HTERT RPE-1 (cell line): Measurements from ENCODE around the gene LYG2.
"Not testable (repeated sequence)": the region's sequence is repeated elsewhere in the genome, so short reads cannot be mapped to it uniquely, and the experiment has no call there.

Experiments
- in situ Hi-C: fragments of 300-500 bp; cut with MboI; formaldehyde crosslinking; loops from 4 replicates; pipeline ENCODE4 v1.14.3; 2020; ENCODE audit warnings: low sequenced_read_pairs

Gene LYG2

GRCh38 chr2:99201959-99202678 is 53.3 kb downstream of the LYG2 start:
- in situ Hi-C loops, result no loop called here

GRCh38 chr2:99200076-99200800 is 55.2 kb downstream of the LYG2 start:
- in situ Hi-C loops, result no loop called here

- in situ Hi-C loops, result no loop called here
These were observed 57.2 kb downstream of the LYG2 start for GRCh38 chr2:99198103-99198841.

GRCh38 chr2:99192364-99192763 is 63.1 kb downstream of the LYG2 start:
- in situ Hi-C loops, result not testable (repeated sequence)
